T-helper 2 cell treated with Interferon-gamma antibody and Interleukin-4, amounts not matched to agents 5 μg/mL and 100 μg/mL, for 36 hours (primary cell): ENCODE measurements around the gene TRABD2A.

Experiments used
- DNase-seq: peaks from one replicate; pipeline ENCODE4 v3.0.0; 2021; ENCODE audit warnings: low spot score
- H3K27ac Mint-ChIP-seq: one replicate; pipeline ENCODE4 v1.8.0; 2021; ENCODE audit warnings: mild to moderate bottlenecking, mixed read lengths
- H3K27me3 Mint-ChIP-seq: one replicate; pipeline ENCODE4 v1.8.0; 2021; ENCODE audit warnings: low read depth, mixed read lengths
- H3K36me3 Mint-ChIP-seq: one replicate; pipeline ENCODE4 v1.8.0; 2021; ENCODE audit warnings: low read depth, mixed read lengths
- H3K4me1 Mint-ChIP-seq: one replicate; pipeline ENCODE4 v1.8.0; 2021; ENCODE audit warnings: low read depth, mixed read lengths
- H3K4me3 Mint-ChIP-seq: one replicate; pipeline ENCODE4 v1.8.0; 2022; ENCODE audit warnings: mild to moderate bottlenecking, moderate library complexity, mixed read lengths
- H3K9me3 Mint-ChIP-seq: one replicate; pipeline ENCODE4 v1.8.0; 2021; ENCODE audit warnings: mixed read lengths

The TRABD2A gene

GRCh38 chr2:84862006-84862405 lies 18.9 kb downstream of the TRABD2A start:
- Mint-ChIP-seq H3K27ac (peak overlapping the region; percentile 18), H3K27me3 (no peaks in the 10 kb centered on the region), H3K4me3 (no peak overlapping the region), H3K36me3 (peaks cover 62% of the 10 kb centered on the region), H3K9me3 (no peaks in the 10 kb centered on the region), H3K4me1 (peaks cover 69% of the 10 kb centered on the region)
- no peak for DNase-seq

GRCh38 chr2:84861539-84861938 lies 19.3 kb downstream of the TRABD2A start:
- Mint-ChIP-seq H3K36me3 (peaks cover 65% of the 10 kb centered on the region), H3K4me3 (no peak overlapping the region), H3K4me1 (peaks cover 73% of the 10 kb centered on the region), H3K27me3 (no peaks in the 10 kb centered on the region), H3K9me3 (peaks cover 2% of the 10 kb centered on the region), H3K27ac (peak overlapping the region; percentile 18)
- DNase-seq, result no peak

GRCh38 chr2:84858937-84859336 lies 21.9 kb downstream of the TRABD2A start:
- Mint-ChIP-seq H3K27me3 (no peaks in the 10 kb centered on the region), H3K36me3 (peaks cover 71% of the 10 kb centered on the region), H3K9me3 (peaks cover 9% of the 10 kb centered on the region), H3K4me3 (peak overlapping the region; percentile 68), H3K27ac (peak overlapping the region; percentile 43), H3K4me1 (peaks cover 81% of the 10 kb centered on the region)
- DNase-seq, result no peak

GRCh38 chr2:84858123-84858522 lies 22.8 kb downstream of the TRABD2A start:
- Mint-ChIP-seq H3K27ac (peak overlapping the region; percentile 84), H3K4me1 (peaks cover 81% of the 10 kb centered on the region), H3K27me3 (no peaks in the 10 kb centered on the region), H3K9me3 (peaks cover 13% of the 10 kb centered on the region), H3K36me3 (peaks cover 74% of the 10 kb centered on the region), H3K4me3 (peak overlapping the region; percentile 65)
- no peak for DNase-seq

GRCh38 chr2:84857566-84857965 lies 23.3 kb downstream of the TRABD2A start:
- H3K36me3 Mint-ChIP-seq, result peaks cover 76% of the 10 kb centered on the region
- peak overlapping the region; percentile 84 for H3K27ac Mint-ChIP-seq
- H3K27me3 Mint-ChIP-seq, result no peaks in the 10 kb centered on the region
- H3K4me3 Mint-ChIP-seq, result peak overlapping the region; percentile 65
- H3K9me3 Mint-ChIP-seq, result peaks cover 18% of the 10 kb centered on the region
- H3K4me1 Mint-ChIP-seq, result peaks cover 78% of the 10 kb centered on the region
- DNase-seq, result no peak

- Mint-ChIP-seq H3K9me3 (peaks cover 24% of the 10 kb centered on the region), H3K4me3 (peak overlapping the region; percentile 65), H3K36me3 (peaks cover 80% of the 10 kb centered on the region), H3K27me3 (no peaks in the 10 kb centered on the region), H3K27ac (peak overlapping the region; percentile 84), H3K4me1 (peaks cover 79% of the 10 kb centered on the region)
- DNase-seq, result peak; percentile 43
Measured at GRCh38 chr2:84856787-84857186, 24.1 kb downstream of the TRABD2A start.

GRCh38 chr2:84855731-84856130 lies 25.2 kb downstream of the TRABD2A start:
- Mint-ChIP-seq H3K4me1 (peaks cover 78% of the 10 kb centered on the region), H3K36me3 (peaks cover 84% of the 10 kb centered on the region), H3K27me3 (no peaks in the 10 kb centered on the region), H3K4me3 (peak overlapping the region; percentile 44), H3K9me3 (peaks cover 24% of the 10 kb centered on the region), H3K27ac (peak overlapping the region; percentile 47)
- no peak for DNase-seq

GRCh38 chr2:84854850-84855249 lies 26.0 kb downstream of the TRABD2A start:
- Mint-ChIP-seq H3K36me3 (peaks cover 79% of the 10 kb centered on the region), H3K27ac (no peak overlapping the region), H3K4me1 (peaks cover 76% of the 10 kb centered on the region), H3K27me3 (no peaks in the 10 kb centered on the region), H3K4me3 (peak overlapping the region; percentile 2), H3K9me3 (peaks cover 24% of the 10 kb centered on the region)
- DNase-seq, result no peak

- peaks cover 72% of the 10 kb centered on the region for H3K4me1 Mint-ChIP-seq
- no peak overlapping the region for H3K4me3 Mint-ChIP-seq
- H3K36me3 Mint-ChIP-seq, result peaks cover 79% of the 10 kb centered on the region
- peaks cover 24% of the 10 kb centered on the region for H3K9me3 Mint-ChIP-seq
- no peak for DNase-seq
- no peaks in the 10 kb centered on the region for H3K27me3 Mint-ChIP-seq
- H3K27ac Mint-ChIP-seq, result peak overlapping the region; percentile 9
Measured at GRCh38 chr2:84851876-84852275, 29.0 kb downstream of the TRABD2A start.

- H3K4me3 Mint-ChIP-seq, result no peak overlapping the region
- peaks cover 21% of the 10 kb centered on the region for H3K9me3 Mint-ChIP-seq
- peaks cover 72% of the 10 kb centered on the region for H3K4me1 Mint-ChIP-seq
- peaks cover 70% of the 10 kb centered on the region for H3K36me3 Mint-ChIP-seq
- H3K27me3 Mint-ChIP-seq, result no peaks in the 10 kb centered on the region
- no peak overlapping the region for H3K27ac Mint-ChIP-seq
- DNase-seq, result no peak
Measured at GRCh38 chr2:84850471-84850870, 30.4 kb downstream of the TRABD2A start.

GRCh38 chr2:84849271-84849952 lies 31.5 kb downstream of the TRABD2A start:
- Mint-ChIP-seq H3K36me3 (peaks cover 62% of the 10 kb centered on the region), H3K4me1 (peaks cover 67% of the 10 kb centered on the region), H3K4me3 (peak overlapping the region; percentile 32), H3K9me3 (peaks cover 20% of the 10 kb centered on the region), H3K27me3 (no peaks in the 10 kb centered on the region), H3K27ac (peak overlapping the region; percentile 5)
- no peak for DNase-seq

- Mint-ChIP-seq H3K4me3 (peak overlapping the region; percentile 61), H3K27me3 (no peaks in the 10 kb centered on the region), H3K4me1 (peaks cover 77% of the 10 kb centered on the region), H3K27ac (peak overlapping the region; percentile 88), H3K36me3 (peaks cover 58% of the 10 kb centered on the region), H3K9me3 (peaks cover 6% of the 10 kb centered on the region)
- DNase-seq, result no peak
Measured at GRCh38 chr2:84847326-84848050, 33.4 kb downstream of the TRABD2A start.

GRCh38 chr2:84846741-84847142 lies 34.1 kb downstream of the TRABD2A start:
- Mint-ChIP-seq H3K9me3 (no peaks in the 10 kb centered on the region), H3K4me3 (peak overlapping the region; percentile 61), H3K27me3 (no peaks in the 10 kb centered on the region), H3K4me1 (peaks cover 72% of the 10 kb centered on the region), H3K27ac (peak overlapping the region; percentile 88), H3K36me3 (peaks cover 52% of the 10 kb centered on the region)
- DNase-seq, result no peak

GRCh38 chr2:84846041-84846663 lies 34.7 kb downstream of the TRABD2A start:
- H3K27ac Mint-ChIP-seq, result peak overlapping the region; percentile 88
- H3K9me3 Mint-ChIP-seq, result no peaks in the 10 kb centered on the region
- peaks cover 74% of the 10 kb centered on the region for H3K4me1 Mint-ChIP-seq
- H3K27me3 Mint-ChIP-seq, result no peaks in the 10 kb centered on the region
- H3K4me3 Mint-ChIP-seq, result peak overlapping the region; percentile 61
- DNase-seq, result peak; percentile 23
- peaks cover 50% of the 10 kb centered on the region for H3K36me3 Mint-ChIP-seq
